HepG2 (cell line): ENCODE results near the gene ZNF653. TPM values are rescaled to one million over a fixed set of nuclear protein-coding genes. Genes with fewer than 3 reads are reported as not detected.
A peak's percentile ranks its signal among the peaks of the same experiment; 100 is the strongest.

Source experiments
- BORCS8-MEF2B ChIP-seq: sonication (generic); formaldehyde crosslinking; IDR thresholded peaks from 2 replicates; pipeline ENCODE4 v1.8.0; 2022; ENCODE audit warnings: mild to moderate bottlenecking, missing genetic modification reagents
- HMGXB3 ChIP-seq: sonication (generic); formaldehyde crosslinking; IDR thresholded peaks from 2 replicates; pipeline ENCODE4 v1.4.0; 2020; ENCODE audit warnings: missing genetic modification reagents, borderline replicate concordance
- HNF4A ChIP-seq: sonication (generic); formaldehyde crosslinking; IDR thresholded peaks from 2 replicates; pipeline ENCODE4 v1.4.0; 2020; ENCODE audit warnings: missing genetic modification reagents
- MBD4 ChIP-seq: IDR thresholded peaks from 2 replicates; pipeline ENCODE4 v1.6.1; 2012; ENCODE audit warnings: low read length, inconsistent platforms, borderline replicate concordance
- NCOA1 ChIP-seq: sonication (generic); formaldehyde crosslinking; IDR thresholded peaks from 2 replicates; pipeline ENCODE4 v1.9.0; 2021; ENCODE audit warnings: missing genetic modification reagents
- NRL ChIP-seq: sonication (generic); formaldehyde crosslinking; IDR thresholded peaks from 2 replicates; pipeline ENCODE4 v1.5.0; 2020; ENCODE audit warnings: missing genetic modification reagents, mild to moderate bottlenecking, moderate library complexity, borderline replicate concordance
- RARA ChIP-seq: IDR thresholded peaks from 2 replicates; pipeline ENCODE4 v1.6.1; 2016; ENCODE audit warnings: missing genetic modification reagents, missing compliant biosample characterization
- SIN3A ChIP-seq: IDR thresholded peaks from 2 replicates; pipeline ENCODE4 v1.6.1; 2011; ENCODE audit warnings: low read depth, mild to moderate bottlenecking, control low read depth, low read length, borderline replicate concordance
- TFE3 ChIP-seq: IDR thresholded peaks from 2 replicates; pipeline ENCODE4 v1.6.1; 2016
- THAP7 ChIP-seq: sonication (generic); formaldehyde crosslinking; IDR thresholded peaks from 2 replicates; pipeline ENCODE4 v1.8.1; 2023; ENCODE audit warnings: mild to moderate bottlenecking, missing genetic modification reagents
- ZKSCAN8 ChIP-seq: IDR thresholded peaks from 2 replicates; pipeline ENCODE4 v1.6.1; 2016; ENCODE audit warnings: borderline replicate concordance, missing genetic modification reagents, missing compliant biosample characterization
- ZNF138 ChIP-seq: sonication (generic); formaldehyde crosslinking; IDR thresholded peaks from 2 replicates; pipeline ENCODE4 v1.5.0; 2020; ENCODE audit warnings: mild to moderate bottlenecking, low read depth, missing genetic modification reagents
- ZNF24 ChIP-seq: fragments of 450-650 bp; IDR thresholded peaks from 2 replicates; pipeline ENCODE4 v1.6.1; 2017; ENCODE audit warnings: antibody characterized with exemption, mild to moderate bottlenecking
- ZNF569 ChIP-seq: sonication (generic); formaldehyde crosslinking; IDR thresholded peaks from 2 replicates; pipeline ENCODE4 v1.5.0; 2020; ENCODE audit warnings: mild to moderate bottlenecking, missing genetic modification reagents, moderate library complexity, borderline replicate concordance
- ZNF672 ChIP-seq: sonication (generic); formaldehyde crosslinking; IDR thresholded peaks from 2 replicates; pipeline ENCODE4 v1.8.1; 2022; ENCODE audit warnings: missing genetic modification reagents
- polyA plus RNA-seq, 8 experiments: library from polyadenylated mRNA; depleted of rRNA in 3 of 8; stranded (reverse) in 7 of 8; unstranded in 1 of 8; fragments of >200 nt; fragmentation: Illumina TruSeq in 4 of 8; extraction: Trizol in 4 of 8; gene quantifications; 2 replicates each; pipeline versions ENCODE4 v1.2.1 to v1.2.3, GENCODE V29; 2011 to 2016; ENCODE audit warnings: low read depth in 4 of 8, missing spikeins in 1 of 8, mixed read lengths in 1 of 8; ENCODE audit not compliant: insufficient read depth in 1 of 8
- total RNA-seq, 5 experiments: library from RNA; depleted of rRNA; stranded (reverse); fragments of >200 nt; fragmentation: Illumina TruSeq; extraction: Trizol; gene quantifications; 2 replicates each; pipeline ENCODE4 v1.2.3, GENCODE V29; 2016; ENCODE audit warnings: low read depth in 1 of 5
- TF ChIP-seq, protein P1 (sequence below): sonication (generic); formaldehyde crosslinking; conservative IDR thresholded peaks from 2 replicates; pipeline ENCODE4 v1.8.0; 2022; ENCODE audit warnings: mild to moderate bottlenecking, moderate library complexity, missing genetic modification reagents
- TF ChIP-seq, protein P2 (sequence below): IDR thresholded peaks from 2 replicates; pipeline ENCODE4 v1.6.1; 2018; ENCODE audit warnings: missing genetic modification reagents

Gene ZNF653
- total and polyA plus RNA-seq, 2 of the 13 experiments (the other 11 are each of a cell fraction or from before 2014, with no cell fraction given) = 4.7 to 7.1 TPM

- TF ChIP-seq HNF4A (no peak), MBD4 (no peak), SIN3A (peak; percentile 98), NCOA1 (no peak), ZNF24 (no peak), NRL (CRISPR knock-in tag) (peak; percentile 94), ZNF672 (no peak), TFE3 (CRISPR knock-in tag) (peak; percentile 10; the same call in 1 of the 2 replicates), THAP7 (CRISPR knock-in tag) (0 out of 2 replicates have a peak, but pooled peaks have one; percentile 71), HMGXB3 (CRISPR knock-in tag) (peak; percentile 97), BORCS8-MEF2B (CRISPR knock-in tag) (peak; percentile 90), ZNF138 (peak; percentile 86), RARA (CRISPR knock-in tag) (peak; percentile 22; the same call in 1 of the 2 replicates), ZKSCAN8 (peak; percentile 59; the same call in 1 of the 2 replicates), ZNF569 (CRISPR knock-in tag) (0 out of 2 replicates have a peak, but pooled peaks have one; percentile 47)
- TF ChIP-seq, protein P1, sequence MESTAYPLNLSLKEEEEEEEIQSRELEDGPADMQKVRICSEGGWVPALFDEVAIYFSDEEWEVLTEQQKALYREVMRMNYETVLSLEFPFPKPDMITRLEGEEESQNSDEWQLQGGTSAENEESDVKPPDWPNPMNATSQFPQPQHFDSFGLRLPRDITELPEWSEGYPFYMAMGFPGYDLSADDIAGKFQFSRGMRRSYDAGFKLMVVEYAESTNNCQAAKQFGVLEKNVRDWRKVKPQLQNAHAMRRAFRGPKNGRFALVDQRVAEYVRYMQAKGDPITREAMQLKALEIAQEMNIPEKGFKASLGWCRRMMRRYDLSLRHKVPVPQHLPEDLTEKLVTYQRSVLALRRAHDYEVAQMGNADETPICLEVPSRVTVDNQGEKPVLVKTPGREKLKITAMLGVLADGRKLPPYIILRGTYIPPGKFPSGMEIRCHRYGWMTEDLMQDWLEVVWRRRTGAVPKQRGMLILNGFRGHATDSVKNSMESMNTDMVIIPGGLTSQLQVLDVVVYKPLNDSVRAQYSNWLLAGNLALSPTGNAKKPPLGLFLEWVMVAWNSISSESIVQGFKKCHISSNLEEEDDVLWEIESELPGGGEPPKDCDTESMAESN (CRISPR knock-in tag) = peak; percentile 82
- TF ChIP-seq, protein P2, sequence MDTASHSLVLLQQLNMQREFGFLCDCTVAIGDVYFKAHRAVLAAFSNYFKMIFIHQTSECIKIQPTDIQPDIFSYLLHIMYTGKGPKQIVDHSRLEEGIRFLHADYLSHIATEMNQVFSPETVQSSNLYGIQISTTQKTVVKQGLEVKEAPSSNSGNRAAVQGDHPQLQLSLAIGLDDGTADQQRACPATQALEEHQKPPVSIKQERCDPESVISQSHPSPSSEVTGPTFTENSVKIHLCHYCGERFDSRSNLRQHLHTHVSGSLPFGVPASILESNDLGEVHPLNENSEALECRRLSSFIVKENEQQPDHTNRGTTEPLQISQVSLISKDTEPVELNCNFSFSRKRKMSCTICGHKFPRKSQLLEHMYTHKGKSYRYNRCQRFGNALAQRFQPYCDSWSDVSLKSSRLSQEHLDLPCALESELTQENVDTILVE = peak; percentile 58; the same call in 1 of the 2 replicates
Observed at GRCh38 chr19:11528551-11529341, 23.1 kb upstream of the ZNF653 start, which contains the start of gene ECSIT (continued).
